ENCODE measurements around the gene PRRT4.

The PRRT4 gene

DNA sequence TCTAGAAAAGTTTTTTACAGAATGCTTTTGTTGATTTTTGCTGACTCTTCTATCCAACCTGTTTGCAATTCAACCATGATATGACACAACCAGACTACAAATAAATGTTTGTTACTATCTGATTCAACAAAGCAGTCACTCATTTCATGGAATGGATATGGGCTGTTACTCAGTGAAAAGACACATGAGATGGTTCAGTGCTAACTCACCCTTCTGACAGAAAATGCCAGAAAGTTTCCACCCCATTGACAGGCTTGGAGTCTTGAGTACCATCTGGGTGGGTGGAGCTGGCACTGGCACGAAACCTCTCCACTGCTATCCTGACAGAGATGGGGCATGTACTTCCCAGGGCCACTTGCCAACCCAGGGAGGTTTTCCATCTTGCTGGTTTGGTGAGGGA lies 57.3 kb downstream of the PRRT4 start:
- TF ChIP-seq, protein P1, sequence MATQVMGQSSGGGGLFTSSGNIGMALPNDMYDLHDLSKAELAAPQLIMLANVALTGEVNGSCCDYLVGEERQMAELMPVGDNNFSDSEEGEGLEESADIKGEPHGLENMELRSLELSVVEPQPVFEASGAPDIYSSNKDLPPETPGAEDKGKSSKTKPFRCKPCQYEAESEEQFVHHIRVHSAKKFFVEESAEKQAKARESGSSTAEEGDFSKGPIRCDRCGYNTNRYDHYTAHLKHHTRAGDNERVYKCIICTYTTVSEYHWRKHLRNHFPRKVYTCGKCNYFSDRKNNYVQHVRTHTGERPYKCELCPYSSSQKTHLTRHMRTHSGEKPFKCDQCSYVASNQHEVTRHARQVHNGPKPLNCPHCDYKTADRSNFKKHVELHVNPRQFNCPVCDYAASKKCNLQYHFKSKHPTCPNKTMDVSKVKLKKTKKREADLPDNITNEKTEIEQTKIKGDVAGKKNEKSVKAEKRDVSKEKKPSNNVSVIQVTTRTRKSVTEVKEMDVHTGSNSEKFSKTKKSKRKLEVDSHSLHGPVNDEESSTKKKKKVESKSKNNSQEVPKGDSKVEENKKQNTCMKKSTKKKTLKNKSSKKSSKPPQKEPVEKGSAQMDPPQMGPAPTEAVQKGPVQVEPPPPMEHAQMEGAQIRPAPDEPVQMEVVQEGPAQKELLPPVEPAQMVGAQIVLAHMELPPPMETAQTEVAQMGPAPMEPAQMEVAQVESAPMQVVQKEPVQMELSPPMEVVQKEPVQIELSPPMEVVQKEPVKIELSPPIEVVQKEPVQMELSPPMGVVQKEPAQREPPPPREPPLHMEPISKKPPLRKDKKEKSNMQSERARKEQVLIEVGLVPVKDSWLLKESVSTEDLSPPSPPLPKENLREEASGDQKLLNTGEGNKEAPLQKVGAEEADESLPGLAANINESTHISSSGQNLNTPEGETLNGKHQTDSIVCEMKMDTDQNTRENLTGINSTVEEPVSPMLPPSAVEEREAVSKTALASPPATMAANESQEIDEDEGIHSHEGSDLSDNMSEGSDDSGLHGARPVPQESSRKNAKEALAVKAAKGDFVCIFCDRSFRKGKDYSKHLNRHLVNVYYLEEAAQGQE (IDR thresholded peaks at IDR 0.05; ENCODE audit: insufficient replicate concordance, low read depth), result no peak
- DNase-seq (ENCODE audit: low read depth in 1 of 2, low spot score in 1 of 2), result no peak
- H3K27ac ChIP-seq (replicated peaks), result no peak overlapping the region
- no peak overlapping the region for H3K4me3 ChIP-seq (replicated peaks; ENCODE audit: insufficient read depth, low read length)
- H3K27me3 ChIP-seq (ENCODE audit: insufficient read depth, poor library complexity, severe bottlenecking), result no peaks in the 10 kb centered on the region

DNA sequence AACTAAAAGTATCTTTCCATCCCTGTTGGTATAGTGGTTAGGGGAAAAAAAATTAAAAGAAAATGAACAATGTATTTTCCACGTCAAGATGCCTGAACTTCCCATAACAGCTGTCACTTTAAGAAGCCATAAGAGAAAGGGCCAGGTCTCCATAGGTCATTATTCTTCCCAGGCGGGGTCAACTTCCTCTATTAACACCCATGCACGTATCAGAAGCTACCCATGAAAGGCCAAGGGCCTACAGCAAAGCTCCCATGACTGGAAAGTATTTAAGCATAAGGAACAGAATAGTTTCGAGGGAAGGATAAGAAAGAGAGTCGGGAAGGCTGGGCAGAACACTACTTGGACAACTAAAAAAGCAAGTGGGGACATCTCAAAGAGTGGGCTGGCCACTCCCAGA lies 57.8 kb downstream of the PRRT4 start:
- Histone ChIP-seq H3K27me3 (ENCODE audit: insufficient read depth, poor library complexity, severe bottlenecking) (no peaks in the 10 kb centered on the region), H3K27ac (replicated peaks) (no peak overlapping the region), H3K4me3 (replicated peaks; ENCODE audit: insufficient read depth, low read length) (no peak overlapping the region)
- no peak for DNase-seq (ENCODE audit: low read depth in 1 of 2, low spot score in 1 of 2)
- TF ChIP-seq POLR2AphosphoS5 (IDR thresholded peaks at IDR 0.05; ENCODE audit: low read depth), result no peak

DNA sequence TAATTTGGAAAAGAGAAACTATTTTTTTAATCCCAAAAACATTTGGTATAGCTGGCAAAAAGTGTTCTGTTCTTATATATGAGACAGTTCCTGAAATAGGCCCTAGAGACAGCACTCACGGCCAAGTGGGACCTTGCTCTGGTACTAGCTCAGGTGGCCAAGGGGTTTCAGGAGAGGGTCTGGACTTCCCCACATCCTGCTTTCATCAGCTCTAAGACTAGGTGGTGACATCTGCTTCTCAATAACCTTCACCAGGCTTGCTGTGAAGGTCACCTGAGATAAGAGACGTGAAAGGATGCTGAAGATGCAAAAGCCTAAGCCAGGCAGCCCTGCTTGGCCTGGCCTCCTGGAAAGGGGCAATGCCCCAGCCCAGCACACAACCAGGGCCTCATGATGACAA lies 58.4 kb downstream of the PRRT4 start:
- H3K27me3 ChIP-seq (ENCODE audit: insufficient read depth, poor library complexity, severe bottlenecking), result no peaks in the 10 kb centered on the region
- DNase-seq (ENCODE audit: low read depth in 1 of 2, low spot score in 1 of 2), result no peak
- H3K27ac ChIP-seq (replicated peaks), result no peak overlapping the region
- no peak overlapping the region for H3K4me3 ChIP-seq (replicated peaks; ENCODE audit: insufficient read depth, low read length)
- TF ChIP-seq, protein P2, sequence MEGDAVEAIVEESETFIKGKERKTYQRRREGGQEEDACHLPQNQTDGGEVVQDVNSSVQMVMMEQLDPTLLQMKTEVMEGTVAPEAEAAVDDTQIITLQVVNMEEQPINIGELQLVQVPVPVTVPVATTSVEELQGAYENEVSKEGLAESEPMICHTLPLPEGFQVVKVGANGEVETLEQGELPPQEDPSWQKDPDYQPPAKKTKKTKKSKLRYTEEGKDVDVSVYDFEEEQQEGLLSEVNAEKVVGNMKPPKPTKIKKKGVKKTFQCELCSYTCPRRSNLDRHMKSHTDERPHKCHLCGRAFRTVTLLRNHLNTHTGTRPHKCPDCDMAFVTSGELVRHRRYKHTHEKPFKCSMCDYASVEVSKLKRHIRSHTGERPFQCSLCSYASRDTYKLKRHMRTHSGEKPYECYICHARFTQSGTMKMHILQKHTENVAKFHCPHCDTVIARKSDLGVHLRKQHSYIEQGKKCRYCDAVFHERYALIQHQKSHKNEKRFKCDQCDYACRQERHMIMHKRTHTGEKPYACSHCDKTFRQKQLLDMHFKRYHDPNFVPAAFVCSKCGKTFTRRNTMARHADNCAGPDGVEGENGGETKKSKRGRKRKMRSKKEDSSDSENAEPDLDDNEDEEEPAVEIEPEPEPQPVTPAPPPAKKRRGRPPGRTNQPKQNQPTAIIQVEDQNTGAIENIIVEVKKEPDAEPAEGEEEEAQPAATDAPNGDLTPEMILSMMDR (IDR thresholded peaks at IDR 0.05; ENCODE audit: insufficient read depth, low read length), result no peak
- TF ChIP-seq SPI1 (IDR thresholded peaks at IDR 0.05; ENCODE audit: borderline replicate concordance, low read depth), result no peak
- no peak for TF ChIP-seq POLR2AphosphoS5 (IDR thresholded peaks at IDR 0.05; ENCODE audit: low read depth)
- no peak for TF ChIP-seq GABPA (IDR thresholded peaks at IDR 0.05; ENCODE audit: low read depth)
- TF ChIP-seq, protein P1 (IDR thresholded peaks at IDR 0.05; ENCODE audit: insufficient replicate concordance, low read depth), result no peak

DNA sequence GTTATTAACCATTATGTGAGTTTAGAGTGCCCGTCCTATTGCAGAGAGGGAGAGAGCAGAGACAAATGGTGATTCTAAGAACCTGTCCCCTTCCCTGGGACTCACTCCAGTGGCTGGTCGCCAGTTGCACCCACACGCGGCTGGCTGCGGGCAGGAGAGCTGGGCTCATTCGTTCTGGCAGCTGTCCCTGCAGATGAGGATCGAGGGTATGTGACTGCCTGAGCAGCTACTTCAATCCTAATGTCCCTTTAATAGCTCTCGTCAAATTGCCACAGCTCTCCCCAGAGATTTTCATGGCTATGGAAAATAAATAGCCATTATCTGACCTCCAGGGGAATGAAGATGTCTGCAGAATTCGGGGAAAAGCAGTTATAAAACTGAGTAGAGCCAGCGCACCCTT lies 59.4 kb downstream of the PRRT4 start:
- no peak overlapping the region for H3K27ac ChIP-seq (replicated peaks)
- H3K4me3 ChIP-seq (replicated peaks; ENCODE audit: insufficient read depth, low read length), result no peak overlapping the region
- H3K27me3 ChIP-seq (ENCODE audit: insufficient read depth, poor library complexity, severe bottlenecking), result no peaks in the 10 kb centered on the region
- TF ChIP-seq GABPA (IDR thresholded peaks at IDR 0.05; ENCODE audit: low read depth) (no peak), SPI1 (IDR thresholded peaks at IDR 0.05; ENCODE audit: borderline replicate concordance, low read depth) (no peak), POLR2AphosphoS5 (IDR thresholded peaks at IDR 0.05; ENCODE audit: low read depth) (no peak)
- TF ChIP-seq, protein P2 (IDR thresholded peaks at IDR 0.05; ENCODE audit: insufficient read depth, low read length), result no peak
- TF ChIP-seq, protein P1 (IDR thresholded peaks at IDR 0.05; ENCODE audit: insufficient replicate concordance, low read depth), result no peak
- DNase-seq (ENCODE audit: low read depth in 1 of 2, low spot score in 1 of 2), result no peak
